SU-DHL-6 (cell line): ENCODE measurements around the gene FES.

Experiments
- H2AFZ ChIP-seq: fragments of 200-600 bp; sonication (generic); 2 replicates; pipeline ENCODE4 v1.6.1; 2014; ENCODE audit warnings: low read depth, mild to moderate bottlenecking, moderate library complexity, mixed read lengths, antibody characterized with exemption, low read length; ENCODE audit not compliant: severe bottlenecking
- H3F3A ChIP-seq: fragments of 200-600 bp; shearing (Covaris generic); 2 replicates; pipeline ENCODE4 v1.6.0; 2016; ENCODE audit warnings: antibody characterized with exemption, mild to moderate bottlenecking; ENCODE audit not compliant: insufficient read depth
- H3K27ac ChIP-seq: fragments of 200-600 bp; sonication (generic); 2 replicates; pipeline ENCODE4 v1.5.1; 2016; ENCODE audit warnings: low read depth, mild to moderate bottlenecking, low read length, moderate library complexity, mixed read lengths
- H3K27me3 ChIP-seq: fragments of 200-600 bp; sonication (generic), shearing (Covaris generic); 2 replicates; pipeline ENCODE4 v1.6.0; 2014; ENCODE audit warnings: mild to moderate bottlenecking, low read length
- H3K36me3 ChIP-seq: fragments of 200-600 bp; sonication (generic); 2 replicates; pipeline ENCODE4 v1.6.1; 2014; ENCODE audit warnings: mild to moderate bottlenecking, low read length, mixed read lengths
- H3K4me2 ChIP-seq: fragments of 300-600, 200-600 bp; shearing (Covaris generic), sonication (generic); 2 replicates; pipeline ENCODE4 v1.6.0; 2014; ENCODE audit warnings: low read length, low read depth, mild to moderate bottlenecking; ENCODE audit not compliant: poor library complexity, severe bottlenecking
- H3K4me3 ChIP-seq: fragments of 200-600 bp; sonication (generic); 2 replicates; pipeline ENCODE4 v1.5.1; 2014; ENCODE audit warnings: antibody characterized with exemption, low read length, mild to moderate bottlenecking, mixed read lengths; ENCODE audit not compliant: insufficient read depth, poor library complexity, severe bottlenecking
- H3K79me2 ChIP-seq: fragments of 200-600 bp; sonication (generic); 2 replicates; pipeline ENCODE4 v1.6.1; 2014; ENCODE audit warnings: mild to moderate bottlenecking, low read length, moderate library complexity; ENCODE audit not compliant: insufficient read depth
- H3K9ac ChIP-seq: fragments of 200-600 bp; sonication (generic); 2 replicates; pipeline ENCODE4 v1.7.0; 2014; ENCODE audit warnings: mild to moderate bottlenecking, low read length
- H3K9me2 ChIP-seq: fragments of 200-600 bp; sonication (generic); replicated peaks from 2 replicates; pipeline ENCODE4 v1.6.1; 2014; ENCODE audit warnings: low read length; ENCODE audit not compliant: insufficient read depth
- H3K9me3 ChIP-seq: fragments of 200-600 bp; sonication (generic); 2 replicates; pipeline ENCODE4 v1.6.1; 2014; ENCODE audit warnings: low read length, mixed read lengths; ENCODE audit not compliant: insufficient read depth
- H4K20me1 ChIP-seq: fragments of 200-600 bp; sonication (generic); 2 replicates; pipeline ENCODE4 v1.6.1; 2014; ENCODE audit warnings: low read depth, mild to moderate bottlenecking, antibody characterized with exemption, low read length, moderate library complexity, mixed read lengths
- CTCF ChIP-seq: fragments of 200-600 bp; sonication (generic); IDR thresholded peaks from one replicate; pipeline ENCODE4 v1.5.1; 2017; ENCODE audit warnings: antibody characterized with exemption, mild to moderate bottlenecking, low read length, moderate library complexity; ENCODE audit not compliant: insufficient read depth, poor library complexity, severe bottlenecking
- EZH2phosphoT487 ChIP-seq: fragments of 200-600 bp; sonication (generic), shearing (Covaris generic); conservative IDR thresholded peaks from 2 replicates; pipeline ENCODE4 v1.6.1; 2018; ENCODE audit warnings: mild to moderate bottlenecking, antibody characterized with exemption, low read length, moderate library complexity, mixed read lengths

FES gene

GRCh38 chr15:90877996-90878395 is 6.3 kb upstream of the FES start:
- H3K9me2 ChIP-seq, result no peaks in the 10 kb centered on the region
- H4K20me1 ChIP-seq, result no peaks in the 10 kb centered on the region
- H3K27me3 ChIP-seq, result no peaks in the 10 kb centered on the region
- TF ChIP-seq EZH2phosphoT487, result no peak
- TF ChIP-seq CTCF, result no peak
- H3F3A ChIP-seq, result no peaks in the 10 kb centered on the region
- no peak overlapping the region for H3K27ac ChIP-seq
- H3K36me3 ChIP-seq, result no peaks in the 10 kb centered on the region
- no peak overlapping the region for H3K4me2 ChIP-seq
- no peaks in the 10 kb centered on the region for H3K79me2 ChIP-seq
- H3K9me3 ChIP-seq, result no peaks in the 10 kb centered on the region
- no peak overlapping the region for H2AFZ ChIP-seq
- no peak overlapping the region for H3K9ac ChIP-seq
- no peak overlapping the region for H3K4me3 ChIP-seq

- H4K20me1 ChIP-seq, result no peaks in the 10 kb centered on the region
- no peaks in the 10 kb centered on the region for H3K36me3 ChIP-seq
- no peak overlapping the region for H3K4me3 ChIP-seq
- H3K4me2 ChIP-seq, result no peak overlapping the region
- H3K9me3 ChIP-seq, result no peaks in the 10 kb centered on the region
- H2AFZ ChIP-seq, result no peak overlapping the region
- no peaks in the 10 kb centered on the region for H3K79me2 ChIP-seq
- no peak overlapping the region for H3K27ac ChIP-seq
- H3K9ac ChIP-seq, result no peak overlapping the region
- H3F3A ChIP-seq, result no peaks in the 10 kb centered on the region
- no peaks in the 10 kb centered on the region for H3K27me3 ChIP-seq
- TF ChIP-seq EZH2phosphoT487, result no peak
- TF ChIP-seq CTCF, result no peak
- no peaks in the 10 kb centered on the region for H3K9me2 ChIP-seq
These were observed 5.6 kb upstream of the FES start for GRCh38 chr15:90878660-90879059.

GRCh38 chr15:90879730-90880366 is 4.5 kb upstream of the FES start:
- Histone ChIP-seq H3K79me2 (no peaks in the 10 kb centered on the region), H4K20me1 (no peaks in the 10 kb centered on the region), H3K4me2 (no peak overlapping the region), H3F3A (no peaks in the 10 kb centered on the region), H3K4me3 (no peak overlapping the region), H3K9ac (no peak overlapping the region), H3K27ac (no peak overlapping the region), H3K36me3 (no peaks in the 10 kb centered on the region), H3K27me3 (no peaks in the 10 kb centered on the region), H2AFZ (no peak overlapping the region), H3K9me2 (no peaks in the 10 kb centered on the region), H3K9me3 (no peaks in the 10 kb centered on the region)
- TF ChIP-seq EZH2phosphoT487, result no peak
- no peak for TF ChIP-seq CTCF
